GM23248 (cell line): ENCODE measurements around the gene HMGB1. TPM values are rescaled to one million over a fixed set of nuclear protein-coding genes. Genes with fewer than 3 reads are reported as not detected.

Experiments
- DNase-seq: peaks from one replicate; pipeline ENCODE4 v3.0.0-alpha.2; 2015
- H2AFZ ChIP-seq: fragments of 200-600 bp; sonication (generic); 2 replicates; pipeline ENCODE4 v1.6.1; 2016; ENCODE audit warnings: antibody characterized with exemption
- H3F3A ChIP-seq: fragments of 200-600 bp; sonication (generic); 2 replicates; pipeline ENCODE4 v1.6.1; 2016; ENCODE audit warnings: mild to moderate bottlenecking, antibody characterized with exemption, mixed run types; ENCODE audit not compliant: insufficient read depth
- H3K27ac ChIP-seq: fragments of 200-600 bp; sonication (generic); 2 replicates; pipeline ENCODE4 v1.5.1; 2016; ENCODE audit warnings: mild to moderate bottlenecking
- H3K27me3 ChIP-seq: fragments of 200-600 bp; sonication (generic); replicated peaks from 2 replicates; pipeline ENCODE4 v1.6.1; 2016; ENCODE audit warnings: mild to moderate bottlenecking; ENCODE audit not compliant: insufficient read depth
- H3K36me3 ChIP-seq: fragments of 200-600 bp; sonication (generic); 2 replicates; pipeline ENCODE4 v1.6.1; 2016; ENCODE audit warnings: low read depth, mild to moderate bottlenecking
- H3K4me1 ChIP-seq: fragments of 200-600 bp; sonication (generic); 2 replicates; pipeline ENCODE4 v1.6.1; 2016; ENCODE audit warnings: mild to moderate bottlenecking; ENCODE audit not compliant: insufficient read depth
- H3K4me2 ChIP-seq: fragments of 200-600 bp; sonication (generic); one replicate; pipeline ENCODE4 v1.6.1; 2016; ENCODE audit warnings: mild to moderate bottlenecking; ENCODE audit not compliant: unreplicated experiment
- H3K4me3 ChIP-seq: fragments of 200-600 bp; sonication (generic); 2 replicates; pipeline ENCODE4 v1.5.1; 2016; ENCODE audit warnings: mild to moderate bottlenecking
- H3K79me2 ChIP-seq: fragments of 200-600 bp; sonication (generic); 2 replicates; pipeline ENCODE4 v1.6.1; 2016; ENCODE audit warnings: mild to moderate bottlenecking; ENCODE audit not compliant: insufficient read depth
- H3K9ac ChIP-seq: fragments of 200-600 bp; sonication (generic); 2 replicates; pipeline ENCODE4 v1.6.1; 2016; ENCODE audit warnings: mild to moderate bottlenecking
- H3K9me2 ChIP-seq: fragments of 200-600 bp; sonication (generic); 2 replicates; pipeline ENCODE4 v1.6.1; 2016; ENCODE audit warnings: mixed run types, mild to moderate bottlenecking, moderate library complexity; ENCODE audit not compliant: insufficient read depth
- H3K9me3 ChIP-seq: fragments of 200-600 bp; sonication (generic); one replicate; pipeline ENCODE4 v1.6.1; 2017; ENCODE audit warnings: low read depth
- H4K20me1 ChIP-seq: fragments of 200-600 bp; sonication (generic); 2 replicates; pipeline ENCODE4 v1.6.0; 2016; ENCODE audit not compliant: insufficient read depth
- EZH2 ChIP-seq: fragments of 200-600 bp; sonication (generic); IDR thresholded peaks from 2 replicates; pipeline ENCODE4 v1.6.1; 2018; ENCODE audit warnings: antibody characterized with exemption, mild to moderate bottlenecking; ENCODE audit not compliant: insufficient read depth, poor library complexity, severe bottlenecking
- EZH2phosphoT487 ChIP-seq: fragments of 200-600 bp; sonication (generic); IDR thresholded peaks from 2 replicates; pipeline ENCODE4 v1.6.1; 2018; ENCODE audit warnings: antibody characterized with exemption, moderate library complexity, mild to moderate bottlenecking, low read depth; ENCODE audit not compliant: insufficient read depth
- WGBS, 2 experiments: methylation state at CpG; one replicate each; pipeline ENCODE4 v1.1.6; 2015 to 2017; ENCODE audit warnings: low lambda C conversion rate in 2 of 2, low coverage in 1 of 2; ENCODE audit errors: missing lambda C conversion rate in 2 of 2; 5-methylcytosine and 5-hydroxymethylcytosine counted together
- in situ Hi-C: fragments of 300-500 bp; cut with MboI; formaldehyde crosslinking; loops from 2 replicates; pipeline ENCODE4 v1.15.0; 2020
- polyA plus RNA-seq: library from polyadenylated mRNA; unstranded; fragments of >200 nt; fragmentation: Nextera tagmentation; extraction: Ambion mirVana; gene quantifications from 2 replicates; pipeline ENCODE4 v1.2.1, GENCODE V29; 2016
- total RNA-seq: library from RNA; depleted of rRNA; stranded (reverse); fragments of >200 nt; shearing (Covaris generic); gene quantifications from 2 replicates; pipeline ENCODE4 v1.2.3, GENCODE V29; 2014

Gene HMGB1
- total and polyA plus RNA-seq, 2 experiments from 2014 or later = 233 to 430 TPM

DNA sequence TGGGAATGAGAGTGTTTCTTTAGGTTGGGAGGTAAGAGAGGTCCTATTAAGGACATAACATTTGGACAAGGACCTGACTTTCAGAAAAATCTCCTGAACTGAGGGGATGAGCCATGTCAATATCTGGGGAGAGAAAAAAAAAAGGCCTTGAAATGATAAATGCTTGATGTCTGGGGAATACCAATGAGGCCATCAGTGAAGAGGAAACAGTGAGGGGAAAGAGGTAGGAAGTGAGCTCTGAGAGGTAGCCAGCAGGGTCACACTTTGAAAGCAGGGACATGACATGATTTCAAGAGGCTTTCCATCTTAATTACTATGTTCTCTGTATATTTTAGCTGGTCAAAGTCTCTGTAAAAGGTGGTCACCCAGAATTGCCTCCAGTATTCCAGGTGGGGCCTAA, 53.4 kb downstream of the HMGB1 start:
- in situ Hi-C loops = no loop called here
- Histone ChIP-seq H3K27ac (no peak overlapping the region), H4K20me1 (no peaks in the 10 kb centered on the region), H3K9me2 (no peaks in the 10 kb centered on the region), H3K9ac (no peak overlapping the region), H3K79me2 (no peaks in the 10 kb centered on the region), H3K4me2 (no peak overlapping the region), H3K4me1 (peaks cover 32% of the 10 kb centered on the region), H3K27me3 (no peaks in the 10 kb centered on the region), H3K9me3 (no peaks in the 10 kb centered on the region), H3K4me3 (no peak overlapping the region), H2AFZ (no peak overlapping the region), H3F3A (peaks cover 29% of the 10 kb centered on the region), H3K36me3 (no peaks in the 10 kb centered on the region)
- no peak for TF ChIP-seq EZH2
- TF ChIP-seq EZH2phosphoT487 = no peak
- DNase-seq = no peak

DNA sequence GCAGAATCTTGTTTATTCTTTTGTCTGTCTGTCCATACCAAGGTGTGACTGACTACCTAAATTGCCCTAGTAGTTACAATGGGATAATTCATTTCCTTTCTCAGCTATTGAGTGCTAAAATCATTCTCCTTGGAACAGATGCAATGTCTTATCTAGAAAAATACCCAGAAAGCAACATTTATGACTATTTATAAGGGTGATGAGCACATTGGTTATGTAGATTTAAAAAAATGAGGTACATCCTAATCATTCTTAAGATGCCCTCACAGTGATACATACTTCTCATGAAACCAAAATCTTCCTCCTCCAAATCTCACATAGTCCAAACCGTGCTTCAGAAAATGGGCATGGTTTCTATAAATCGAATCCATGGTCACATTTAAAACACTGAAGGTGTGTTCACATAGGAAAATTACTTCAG, 55.0 kb downstream of the HMGB1 start:
- Histone ChIP-seq H3K4me3 (no peak overlapping the region), H2AFZ (peak overlapping the region; percentile 93; the same call in 1 of the 2 replicates), H3F3A (peaks cover 29% of the 10 kb centered on the region), H3K79me2 (no peaks in the 10 kb centered on the region), H3K27me3 (no peaks in the 10 kb centered on the region), H3K9me2 (no peaks in the 10 kb centered on the region), H4K20me1 (no peaks in the 10 kb centered on the region), H3K9ac (no peak overlapping the region), H3K36me3 (no peaks in the 10 kb centered on the region), H3K9me3 (no peaks in the 10 kb centered on the region), H3K4me1 (peaks cover 32% of the 10 kb centered on the region), H3K4me2 (peak overlapping the region; percentile 52), H3K27ac (peak overlapping the region; percentile 79)
- DNase-seq = peak; percentile 52
- in situ Hi-C loops = no loop called here
- TF ChIP-seq EZH2phosphoT487 = no peak
- 89 to 95% methylated on average over 2 of the region's 2 CpGs for WGBS, 2 experiments

DNA sequence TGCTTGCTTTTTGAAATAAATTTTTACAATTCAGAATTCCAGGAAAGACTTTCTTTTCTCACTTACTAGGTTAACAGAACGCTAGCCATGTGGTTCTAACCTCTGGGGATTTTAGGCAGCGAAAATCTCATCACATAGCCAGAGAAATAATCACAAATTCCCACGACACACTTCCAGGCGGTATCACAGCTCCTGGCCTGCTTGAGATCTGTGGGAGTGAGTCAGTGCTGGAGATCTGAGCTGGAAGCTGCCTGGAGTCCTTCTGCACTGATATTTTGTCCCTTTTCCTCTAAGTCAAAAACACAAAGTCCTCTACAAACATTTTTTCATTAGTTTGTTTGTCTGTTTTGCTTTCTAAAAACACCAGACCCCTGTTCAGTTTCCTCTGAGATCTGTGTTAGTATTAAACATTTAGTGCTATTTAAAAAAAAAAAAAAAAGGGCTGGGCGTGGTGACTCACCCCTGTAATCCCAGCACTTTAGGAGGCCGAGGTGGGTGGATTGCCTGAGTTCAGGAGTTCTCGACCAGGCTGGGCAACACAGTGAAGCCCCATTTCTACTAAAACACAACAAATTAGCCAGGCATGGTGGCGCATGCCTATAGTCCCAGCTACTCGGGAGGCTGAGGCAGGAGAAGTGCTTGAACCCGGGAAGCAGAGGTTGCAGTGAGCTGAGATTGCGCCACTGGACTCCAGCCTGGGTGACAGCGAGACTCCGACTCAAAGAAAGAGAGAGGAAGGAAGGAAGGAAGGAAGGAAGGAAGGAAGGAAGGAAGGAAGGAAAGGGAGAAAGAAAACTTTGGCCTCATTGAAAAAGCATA, 55.6 kb downstream of the HMGB1 start:
- Histone ChIP-seq H3F3A (peaks cover 29% of the 10 kb centered on the region), H3K9me2 (no peaks in the 10 kb centered on the region), H3K36me3 (no peaks in the 10 kb centered on the region), H3K4me2 (peak overlapping the region; percentile 52), H3K79me2 (no peaks in the 10 kb centered on the region), H3K9me3 (no peaks in the 10 kb centered on the region), H3K9ac (peak overlapping the region; percentile 72), H3K27ac (peak overlapping the region; percentile 79), H2AFZ (peak overlapping the region; percentile 93; the same call in 1 of the 2 replicates), H3K4me1 (peaks cover 32% of the 10 kb centered on the region), H4K20me1 (no peaks in the 10 kb centered on the region), H3K27me3 (no peaks in the 10 kb centered on the region), H3K4me3 (0 out of 2 replicates have a peak overlapping the region, but pooled peaks have one; percentile 15)
- in situ Hi-C loops = no loop called here
- peak; percentile 94 for DNase-seq
- no peak for TF ChIP-seq EZH2
- TF ChIP-seq EZH2phosphoT487 = no peak
- 16 to 37% methylated on average over 9 to 13 of the region's 13 CpGs for WGBS, 2 experiments

DNA sequence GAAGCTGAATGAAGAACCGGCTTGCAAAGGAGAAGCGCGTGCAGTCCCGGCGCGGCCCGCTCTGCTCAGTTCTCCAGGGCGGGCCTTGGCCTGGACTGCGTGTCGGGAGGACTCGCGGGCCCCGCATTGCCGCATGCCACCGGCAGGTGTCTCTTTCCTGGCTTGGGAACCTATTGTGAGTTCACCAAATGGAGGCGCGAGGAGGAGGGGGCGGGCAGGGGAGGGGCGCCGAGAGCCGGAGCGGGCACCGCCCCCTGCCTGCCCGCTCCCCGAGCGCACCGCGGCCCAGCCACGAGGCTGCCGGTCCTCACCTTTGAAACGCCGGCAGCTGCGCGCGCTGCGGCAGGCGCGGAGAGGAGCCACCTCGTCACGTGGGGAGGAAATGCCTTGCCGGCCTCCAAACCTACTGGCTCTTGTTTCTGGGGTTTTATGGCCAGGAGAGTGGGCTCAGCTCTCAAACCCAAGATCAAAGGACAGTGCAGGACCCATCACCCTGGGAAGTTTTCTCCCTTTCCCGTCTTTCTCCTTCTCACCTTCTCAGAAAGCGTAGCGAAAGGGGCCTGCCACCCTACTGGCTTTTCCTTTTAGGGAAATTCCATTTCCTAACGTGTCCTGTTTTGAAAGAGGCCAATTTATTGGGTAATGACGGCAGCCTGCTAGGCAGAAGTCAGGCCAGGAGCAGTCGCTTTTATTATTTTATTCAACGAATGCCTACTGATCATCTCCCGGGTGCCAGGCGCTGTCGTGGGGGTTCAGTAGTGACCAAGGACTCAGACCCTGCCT, 57.2 kb downstream of the HMGB1 start:
- peak overlapping the region; percentile 72 for H3K9ac ChIP-seq
- H3K36me3 ChIP-seq = no peaks in the 10 kb centered on the region
- peak overlapping the region; percentile 76 for H3K4me2 ChIP-seq
- H3K27ac ChIP-seq = peak overlapping the region; percentile 79
- H3K4me3 ChIP-seq = peak overlapping the region; percentile 64
- no peaks in the 10 kb centered on the region for H3K9me2 ChIP-seq
- no peaks in the 10 kb centered on the region for H3K79me2 ChIP-seq
- peaks cover 32% of the 10 kb centered on the region for H3K4me1 ChIP-seq
- DNase-seq = peak; percentile 95
- no peaks in the 10 kb centered on the region for H3K9me3 ChIP-seq
- no peaks in the 10 kb centered on the region for H3K27me3 ChIP-seq
- in situ Hi-C loops = no loop called here
- no peak for TF ChIP-seq EZH2phosphoT487
- no peak for TF ChIP-seq EZH2
- 6% methylated on average over 41 to 51 of the region's 51 CpGs for WGBS, 2 experiments
- H2AFZ ChIP-seq = peak overlapping the region; percentile 93
- H4K20me1 ChIP-seq = no peaks in the 10 kb centered on the region
- H3F3A ChIP-seq = peaks cover 29% of the 10 kb centered on the region
